VCaP (cell line): ENCODE data around the gene PSAPL1.

Experiments used
- H3K27ac ChIP-seq: fragments of 450-650 bp; 2 replicates; pipeline ENCODE4 v1.5.1; 2017
- CTCF ChIP-seq: fragments of 450-650 bp; conservative IDR thresholded peaks from 2 replicates; pipeline ENCODE4 v1.5.1; 2017; ENCODE audit warnings: mild to moderate bottlenecking, moderate library complexity

PSAPL1 gene

GRCh38 chr4:7466904-7467303 lies 32.2 kb upstream of the PSAPL1 start:
- H3K27ac ChIP-seq = no peak overlapping the region

DNA sequence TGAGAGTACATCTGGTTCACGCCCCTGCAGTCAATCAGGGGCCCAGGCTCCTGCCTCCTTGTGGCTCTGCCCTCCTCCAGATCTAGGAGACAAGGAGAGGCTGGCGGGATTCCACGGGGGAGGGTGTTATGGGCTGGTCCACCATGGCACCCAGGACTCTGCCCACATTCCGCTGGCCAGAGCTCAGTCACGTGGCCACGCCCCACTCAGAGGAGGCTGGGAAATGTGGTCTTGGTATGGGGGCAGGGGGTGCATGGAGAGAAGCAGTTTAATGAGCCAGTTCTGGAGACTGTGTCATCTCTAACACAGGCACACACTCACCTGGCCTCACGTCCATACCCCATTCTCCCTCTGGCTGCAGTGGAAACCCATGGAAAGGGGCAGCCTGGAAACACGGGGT lies 31.5 kb upstream of the PSAPL1 start:
- TF ChIP-seq CTCF = no peak
- no peak overlapping the region for H3K27ac ChIP-seq

More at GRCh38 chr4:7466904-7467303, 32.2 kb upstream of the PSAPL1 start:
- TF ChIP-seq CTCF = no peak

DNA sequence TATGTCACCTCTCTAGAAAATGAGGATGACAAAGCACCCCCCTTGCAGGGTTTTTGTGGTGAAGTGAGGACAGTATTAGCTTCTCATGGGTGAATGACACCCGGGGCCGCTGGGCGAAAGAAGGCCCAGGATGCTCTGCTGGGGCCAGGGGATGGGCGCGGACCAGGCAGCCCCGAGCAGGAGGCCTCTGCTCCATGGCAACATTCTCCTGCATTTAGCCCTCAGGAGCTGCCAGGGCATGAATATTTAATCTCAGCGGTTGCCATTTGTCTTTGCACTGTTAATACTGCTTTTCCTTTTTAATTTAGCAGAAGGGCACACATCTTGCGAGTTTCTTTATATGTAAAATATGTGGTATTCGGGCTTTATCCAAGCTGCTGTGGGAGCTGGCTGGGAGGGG lies 30.3 kb upstream of the PSAPL1 start:
- no peak for TF ChIP-seq CTCF
- H3K27ac ChIP-seq = no peak overlapping the region

GRCh38 chr4:7464259-7464655 lies 29.5 kb upstream of the PSAPL1 start:
- H3K27ac ChIP-seq = no peak overlapping the region
- no peak for TF ChIP-seq CTCF

GRCh38 chr4:7463566-7464258 lies 29.0 kb upstream of the PSAPL1 start:
- no peak for TF ChIP-seq CTCF
- no peak overlapping the region for H3K27ac ChIP-seq

- peak; percentile 85 for TF ChIP-seq CTCF
- no peak overlapping the region for H3K27ac ChIP-seq
Observed at GRCh38 chr4:7462509-7462971, 27.8 kb upstream of the PSAPL1 start.

GRCh38 chr4:7461230-7461629 lies 26.5 kb upstream of the PSAPL1 start:
- no peak for TF ChIP-seq CTCF
- no peak overlapping the region for H3K27ac ChIP-seq
